ENCODE results near the gene FIBCD1. TPM values are rescaled to one million over a fixed set of nuclear protein-coding genes. Genes with fewer than 3 reads are reported as not detected.
"Not testable (repeated sequence)": the region's sequence is repeated elsewhere in the genome, so short reads cannot be mapped to it uniquely, and the experiment has no call there.

FIBCD1 gene
- total RNA-seq, 4 donors from 2014 or later: 1.4 to 1.7 TPM; not detected in 2

GRCh38 chr9:130962418-130963316, 23.6 kb upstream of the FIBCD1 start:
- Histone ChIP-seq H3K4me1 (peaks cover 0 to 10% (median 0%) of the 10 kb centered on the region in 3 donors), H3K4me3 (no peak overlapping the region), H3K27ac (no peak overlapping the region), H3K27me3 (no peaks in the 10 kb centered on the region), H3K36me3 (no peaks in the 10 kb centered on the region), H3K9me3 (no peaks in the 10 kb centered on the region)
- TF ChIP-seq CTCF (IDR thresholded peaks at IDR 0.05): no peak
- peak; percentile 77 for TF ChIP-seq POLR2AphosphoS5 (IDR thresholded peaks at IDR 0.05)
- 10 to 46% methylated on average over 5 to 16 of the region's 22 CpGs for WGBS, 2 donors (ENCODE audit: low coverage in 1 of 2)
- peak; percentile 65 for ATAC-seq

- 81 to 88% methylated on average over 4 to 5 of the region's 8 CpGs for WGBS, 2 donors (ENCODE audit: low coverage in 1 of 2)
- no peak overlapping the region for H3K27ac ChIP-seq
- no peak for ATAC-seq
- peaks cover 0 to 10% (median 0%) of the 10 kb centered on the region in 3 donors for H3K4me1 ChIP-seq
- TF ChIP-seq CTCF (IDR thresholded peaks at IDR 0.05) (no peak), POLR2AphosphoS5 (IDR thresholded peaks at IDR 0.05) (no peak), POLR2A (IDR thresholded peaks at IDR 0.05) (no peak), EP300 (IDR thresholded peaks at IDR 0.05) (no peak)
- H3K36me3 ChIP-seq: no peaks in the 10 kb centered on the region
- no peaks in the 10 kb centered on the region for H3K9me3 ChIP-seq
- H3K4me3 ChIP-seq: no peak overlapping the region
- no peaks in the 10 kb centered on the region for H3K27me3 ChIP-seq
Measured at GRCh38 chr9:130961511-130962300, 22.7 kb upstream of the FIBCD1 start.

GRCh38 chr9:130960522-130961378, 21.7 kb upstream of the FIBCD1 start:
- H3K27ac ChIP-seq: no peak overlapping the region
- peaks cover 6% of the 10 kb centered on the region for H3K27me3 ChIP-seq
- 79 to 94% methylated on average over 2 to 9 of the region's 14 CpGs for WGBS, 2 donors (ENCODE audit: low coverage in 1 of 2)
- H3K36me3 ChIP-seq: no peaks in the 10 kb centered on the region
- H3K9me3 ChIP-seq: no peaks in the 10 kb centered on the region
- TF ChIP-seq POLR2A (IDR thresholded peaks at IDR 0.05): no peak
- TF ChIP-seq POLR2AphosphoS5 (IDR thresholded peaks at IDR 0.05): no peak
- TF ChIP-seq EP300 (IDR thresholded peaks at IDR 0.05): no peak
- TF ChIP-seq CTCF (IDR thresholded peaks at IDR 0.05): no peak
- ATAC-seq: no peak
- H3K4me1 ChIP-seq: peaks cover 0 to 10% (median 0%) of the 10 kb centered on the region in 3 donors
- no peak overlapping the region for H3K4me3 ChIP-seq

- Histone ChIP-seq H3K27me3 (peaks cover 9% of the 10 kb centered on the region), H3K27ac (no peak overlapping the region), H3K4me1 (peaks cover 0 to 10% (median 0%) of the 10 kb centered on the region in 3 donors), H3K36me3 (no peaks in the 10 kb centered on the region), H3K9me3 (no peaks in the 10 kb centered on the region), H3K4me3 (no peak overlapping the region)
- no CpG with 5 or more reads among the region's 9 CpGs for WGBS, 2 donors (ENCODE audit: low coverage in 1 of 2)
- TF ChIP-seq CTCF (IDR thresholded peaks at IDR 0.05) (no peak), POLR2A (IDR thresholded peaks at IDR 0.05) (no peak), POLR2AphosphoS5 (IDR thresholded peaks at IDR 0.05) (no peak), EP300 (IDR thresholded peaks at IDR 0.05) (no peak)
- no peak for ATAC-seq
Measured at GRCh38 chr9:130959809-130960334, 20.8 kb upstream of the FIBCD1 start.

GRCh38 chr9:130958564-130958963, 19.5 kb upstream of the FIBCD1 start:
- not testable (repeated sequence) for H3K27ac ChIP-seq, H3K4me3 ChIP-seq, H3K4me1 ChIP-seq, ATAC-seq, H3K36me3 ChIP-seq, H3K9me3 ChIP-seq
- WGBS, 2 donors (ENCODE audit: low coverage in 1 of 2): 66 to 87% methylated on average over 3 to 4 of the region's 4 CpGs
- peaks cover 19% of the 10 kb centered on the region for H3K27me3 ChIP-seq
